Neural progenitor cell (in vitro differentiated cells): ENCODE data around the gene USP7. TPM values are rescaled to one million over a fixed set of nuclear protein-coding genes. Genes with fewer than 3 reads are reported as not detected.

Experiments used
- DNase-seq: peaks from one replicate; pipeline ENCODE4 v3.0.0-alpha.2; 2016; ENCODE audit warnings: low spot score
- H2AFZ ChIP-seq: fragments of 200-600 bp; sonication (generic); replicated peaks from 2 replicates; pipeline ENCODE4 v1.6.1; 2016; ENCODE audit warnings: antibody characterized with exemption
- H3F3A ChIP-seq: fragments of 200-600 bp; sonication (generic); 2 replicates; pipeline ENCODE4 v1.6.1; 2016; ENCODE audit warnings: antibody characterized with exemption, low read depth
- H3K27ac ChIP-seq: fragments of 200-600 bp; sonication (generic); 2 replicates; pipeline ENCODE4 v1.5.1; 2016; ENCODE audit warnings: mild to moderate bottlenecking
- H3K27me3 ChIP-seq: fragments of 200-600 bp; sonication (generic); 2 replicates; pipeline ENCODE4 v1.6.1; 2016; ENCODE audit warnings: mild to moderate bottlenecking, moderate library complexity
- H3K36me3 ChIP-seq: fragments of 200-600 bp; sonication (generic); 2 replicates; pipeline ENCODE4 v1.5.1; 2016
- H3K4me1 ChIP-seq: fragments of 200-600 bp; sonication (generic); 2 replicates; pipeline ENCODE4 v1.6.1; 2016; ENCODE audit warnings: mixed run types
- H3K4me2 ChIP-seq: fragments of 200-600 bp; sonication (generic); 2 replicates; pipeline ENCODE4 v1.6.1; 2016
- H3K4me3 ChIP-seq: fragments of 200-600 bp; sonication (generic); 2 replicates; pipeline ENCODE4 v1.5.1; 2016
- H3K79me2 ChIP-seq: fragments of 200-600 bp; sonication (generic); 2 replicates; pipeline ENCODE4 v1.6.1; 2016; ENCODE audit warnings: low read depth
- H3K9ac ChIP-seq: fragments of 200-600 bp; sonication (generic); 2 replicates; pipeline ENCODE4 v1.6.1; 2016
- H3K9me3 ChIP-seq: fragments of 200-600 bp; sonication (generic); 2 replicates; pipeline ENCODE4 v1.5.1; 2016; ENCODE audit warnings: low read depth
- H4K20me1 ChIP-seq: fragments of 200-600 bp; sonication (generic); 2 replicates; pipeline ENCODE4 v1.6.1; 2016; ENCODE audit warnings: low read depth
- H3K27ac Mint-ChIP-seq: 3 replicates; pipeline ENCODE4 v1.8.0; 2021; ENCODE audit warnings: mixed read lengths
- H3K27me3 Mint-ChIP-seq: 2 replicates; pipeline ENCODE4 v1.8.0; 2022; ENCODE audit warnings: low read depth, mild to moderate bottlenecking, inconsistent platforms, moderate library complexity, mixed read lengths; ENCODE audit not compliant: insufficient read depth
- H3K36me3 Mint-ChIP-seq: 3 replicates; pipeline ENCODE4 v1.8.0; 2021; ENCODE audit warnings: mixed read lengths
- H3K4me1 Mint-ChIP-seq: 3 replicates; pipeline ENCODE4 v1.8.0; 2021; ENCODE audit warnings: mixed read lengths
- H3K4me3 Mint-ChIP-seq: 3 replicates; pipeline ENCODE4 v1.8.0; 2021; ENCODE audit warnings: mild to moderate bottlenecking, moderate library complexity, mixed read lengths
- H3K9me3 Mint-ChIP-seq: 3 replicates; pipeline ENCODE4 v1.8.0; 2020; ENCODE audit warnings: mixed read lengths
- EZH2 ChIP-seq: fragments of 200-600 bp; sonication (generic); IDR thresholded peaks from 2 replicates; pipeline ENCODE4 v1.6.1; 2017; ENCODE audit warnings: antibody characterized with exemption, mild to moderate bottlenecking, moderate library complexity
- EZH2phosphoT487 ChIP-seq: fragments of 200-600 bp; sonication (generic); IDR thresholded peaks from 2 replicates; pipeline ENCODE4 v1.6.1; 2017; ENCODE audit warnings: antibody characterized with exemption
- total RNA-seq: library from RNA; depleted of rRNA; stranded (reverse); fragments of >200 nt; gene quantifications from 2 replicates; pipeline ENCODE4 v1.2.3, GENCODE V29; 2015; ENCODE audit warnings: low replicate concordance
- TF ChIP-seq, protein P1 (sequence below): fragments of 200-600 bp; sonication (generic); IDR thresholded peaks from 2 replicates; pipeline ENCODE4 v1.5.1; 2017; ENCODE audit warnings: antibody characterized with exemption, mild to moderate bottlenecking

The USP7 gene
- total RNA-seq, 1 donor from 2014 or later = 90.3 TPM

DNA sequence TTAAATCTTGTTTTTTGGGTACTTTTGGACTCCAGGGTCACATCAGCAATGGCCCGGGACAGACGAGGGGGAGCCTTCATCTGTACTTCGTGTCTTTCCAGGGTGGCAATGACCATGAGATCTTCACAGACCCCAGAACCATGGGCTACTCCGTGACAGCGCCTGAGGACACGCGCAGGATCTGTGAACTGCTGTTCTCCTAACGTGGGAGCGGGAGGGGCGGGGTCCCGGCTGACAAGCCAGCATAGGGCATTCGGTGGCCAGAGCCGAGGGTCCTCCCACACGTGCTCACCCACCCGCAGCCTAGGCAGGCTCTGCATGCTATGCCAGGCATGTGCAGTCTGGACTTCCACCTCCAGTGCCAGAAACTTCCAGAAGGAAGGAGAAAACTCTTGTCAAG is 116.1 kb downstream of the USP7 start:
- no peak overlapping the region for H3K4me2 ChIP-seq
- H3K9me3 ChIP-seq = no peaks in the 10 kb centered on the region
- no peaks in the 10 kb centered on the region for H3K4me1 ChIP-seq
- no peak for TF ChIP-seq EZH2phosphoT487
- TF ChIP-seq, protein P1, sequence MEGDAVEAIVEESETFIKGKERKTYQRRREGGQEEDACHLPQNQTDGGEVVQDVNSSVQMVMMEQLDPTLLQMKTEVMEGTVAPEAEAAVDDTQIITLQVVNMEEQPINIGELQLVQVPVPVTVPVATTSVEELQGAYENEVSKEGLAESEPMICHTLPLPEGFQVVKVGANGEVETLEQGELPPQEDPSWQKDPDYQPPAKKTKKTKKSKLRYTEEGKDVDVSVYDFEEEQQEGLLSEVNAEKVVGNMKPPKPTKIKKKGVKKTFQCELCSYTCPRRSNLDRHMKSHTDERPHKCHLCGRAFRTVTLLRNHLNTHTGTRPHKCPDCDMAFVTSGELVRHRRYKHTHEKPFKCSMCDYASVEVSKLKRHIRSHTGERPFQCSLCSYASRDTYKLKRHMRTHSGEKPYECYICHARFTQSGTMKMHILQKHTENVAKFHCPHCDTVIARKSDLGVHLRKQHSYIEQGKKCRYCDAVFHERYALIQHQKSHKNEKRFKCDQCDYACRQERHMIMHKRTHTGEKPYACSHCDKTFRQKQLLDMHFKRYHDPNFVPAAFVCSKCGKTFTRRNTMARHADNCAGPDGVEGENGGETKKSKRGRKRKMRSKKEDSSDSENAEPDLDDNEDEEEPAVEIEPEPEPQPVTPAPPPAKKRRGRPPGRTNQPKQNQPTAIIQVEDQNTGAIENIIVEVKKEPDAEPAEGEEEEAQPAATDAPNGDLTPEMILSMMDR = no peak
- H3K9ac ChIP-seq = no peak overlapping the region
- no peak overlapping the region for H3K27ac ChIP-seq
- Mint-ChIP-seq H3K4me1 (peaks cover 14% of the 10 kb centered on the region), H3K27ac (no peak overlapping the region), H3K4me3 (no peak overlapping the region), H3K27me3 (peaks cover 7% of the 10 kb centered on the region), H3K36me3 (peaks cover 33% of the 10 kb centered on the region), H3K9me3 (no peaks in the 10 kb centered on the region)
- H3K27me3 ChIP-seq = no peaks in the 10 kb centered on the region
- no peak overlapping the region for H2AFZ ChIP-seq
- H3K36me3 ChIP-seq = no peaks in the 10 kb centered on the region
- H3F3A ChIP-seq = peaks cover 17% of the 10 kb centered on the region
- peaks cover 15% of the 10 kb centered on the region for H3K79me2 ChIP-seq
- DNase-seq = no peak
- no peak overlapping the region for H3K4me3 ChIP-seq
- peaks cover 3% of the 10 kb centered on the region for H4K20me1 ChIP-seq

DNA sequence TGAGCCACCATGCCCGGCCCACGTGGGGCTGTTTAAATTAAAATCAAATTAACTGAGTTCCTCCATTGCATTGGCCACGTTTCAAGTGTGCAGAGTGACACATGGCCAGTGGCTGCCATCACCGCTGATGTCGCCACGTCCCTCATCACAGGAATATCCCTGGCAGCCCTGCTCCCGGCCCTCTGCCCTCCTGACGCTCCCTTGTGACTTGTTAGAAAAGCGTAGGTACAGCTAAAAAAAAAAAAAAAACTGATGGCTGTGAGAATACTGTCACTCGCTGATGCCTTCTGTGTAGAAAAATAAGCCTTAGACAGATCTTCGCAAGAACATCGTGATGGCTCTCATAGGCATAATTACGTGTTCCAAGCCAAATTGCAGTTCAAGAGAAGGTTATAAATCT is 116.6 kb downstream of the USP7 start:
- H3K4me1 Mint-ChIP-seq = peaks cover 19% of the 10 kb centered on the region
- no peak overlapping the region for H3K27ac Mint-ChIP-seq
- H3K36me3 Mint-ChIP-seq = peaks cover 35% of the 10 kb centered on the region

DNA sequence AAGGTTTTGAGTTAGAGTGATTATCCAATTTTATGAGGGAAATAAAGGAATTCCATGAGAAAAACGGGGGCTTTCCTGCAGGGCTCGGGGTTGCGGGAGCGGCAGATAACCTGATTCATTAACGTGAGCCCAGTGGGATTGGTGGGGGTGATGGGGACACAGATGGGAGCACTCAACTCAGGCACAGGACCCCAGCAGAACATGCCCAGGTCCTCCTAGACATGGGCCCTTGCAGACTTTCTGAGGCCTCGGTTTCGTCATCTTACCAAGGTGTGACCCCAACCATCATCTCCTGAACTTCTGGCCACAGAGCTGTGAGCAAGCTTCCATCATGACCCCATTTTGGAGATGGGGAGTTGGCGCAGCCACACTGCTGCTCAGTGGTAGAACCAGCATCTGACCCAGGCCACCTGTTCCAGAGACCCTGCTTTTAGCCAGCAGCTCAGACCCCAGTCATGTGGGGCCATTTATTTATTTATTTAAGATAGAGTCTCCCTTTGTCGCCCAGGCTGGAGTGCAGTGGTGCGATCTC is 117.2 kb downstream of the USP7 start:
- H3K27me3 ChIP-seq = no peaks in the 10 kb centered on the region
- H3K9me3 ChIP-seq = no peaks in the 10 kb centered on the region
- peaks cover 12% of the 10 kb centered on the region for H3F3A ChIP-seq
- peaks cover 15% of the 10 kb centered on the region for H3K79me2 ChIP-seq
- TF ChIP-seq, protein P1 = no peak
- TF ChIP-seq EZH2phosphoT487 (no peak), EZH2 (no peak)
- no peak overlapping the region for H3K4me2 ChIP-seq
- H3K27ac ChIP-seq = peak overlapping the region; percentile 46
- H3K4me1 ChIP-seq = no peaks in the 10 kb centered on the region
- peaks cover 7% of the 10 kb centered on the region for H3K27me3 Mint-ChIP-seq
- H3K4me1 Mint-ChIP-seq = peaks cover 21% of the 10 kb centered on the region
- peaks cover 33% of the 10 kb centered on the region for H3K36me3 Mint-ChIP-seq
- H3K9me3 Mint-ChIP-seq = no peaks in the 10 kb centered on the region
- H2AFZ ChIP-seq = no peak overlapping the region
- H3K9ac ChIP-seq = no peak overlapping the region
- H3K4me3 Mint-ChIP-seq = no peak overlapping the region
- DNase-seq = no peak
- no peak overlapping the region for H3K4me3 ChIP-seq
- H4K20me1 ChIP-seq = peaks cover 3% of the 10 kb centered on the region
- H3K27ac Mint-ChIP-seq = no peak overlapping the region
- no peaks in the 10 kb centered on the region for H3K36me3 ChIP-seq

More for the DNA sequence above, 116.6 kb downstream of the USP7 start:
- Histone ChIP-seq H3K4me3 (no peak overlapping the region), H3K36me3 (no peaks in the 10 kb centered on the region), H3K4me1 (no peaks in the 10 kb centered on the region), H3K9ac (no peak overlapping the region), H4K20me1 (peaks cover 3% of the 10 kb centered on the region), H3K79me2 (peaks cover 15% of the 10 kb centered on the region), H2AFZ (no peak overlapping the region), H3K4me2 (no peak overlapping the region), H3K27ac (peak overlapping the region; percentile 46), H3K27me3 (no peaks in the 10 kb centered on the region), H3K9me3 (no peaks in the 10 kb centered on the region), H3F3A (peaks cover 13% of the 10 kb centered on the region)
- no peak overlapping the region for H3K4me3 Mint-ChIP-seq
- peaks cover 7% of the 10 kb centered on the region for H3K27me3 Mint-ChIP-seq
- no peaks in the 10 kb centered on the region for H3K9me3 Mint-ChIP-seq
- TF ChIP-seq, protein P1 = no peak
- no peak for TF ChIP-seq EZH2
- no peak for TF ChIP-seq EZH2phosphoT487
- DNase-seq = no peak
